Dedifferentiated amniotic fluid mesenchymal stem cell (primary cell): Measurements from ENCODE around the gene ISLR2.

Source experiments
- DNase-seq: peaks from one replicate; pipeline ENCODE4 v3.0.0-alpha.2; 2016; ENCODE audit errors: extremely low spot score

ISLR2 gene

GRCh38 chr15:74176262-74177214, 46.2 kb downstream of the ISLR2 start:
- no peak for DNase-seq

DNA sequence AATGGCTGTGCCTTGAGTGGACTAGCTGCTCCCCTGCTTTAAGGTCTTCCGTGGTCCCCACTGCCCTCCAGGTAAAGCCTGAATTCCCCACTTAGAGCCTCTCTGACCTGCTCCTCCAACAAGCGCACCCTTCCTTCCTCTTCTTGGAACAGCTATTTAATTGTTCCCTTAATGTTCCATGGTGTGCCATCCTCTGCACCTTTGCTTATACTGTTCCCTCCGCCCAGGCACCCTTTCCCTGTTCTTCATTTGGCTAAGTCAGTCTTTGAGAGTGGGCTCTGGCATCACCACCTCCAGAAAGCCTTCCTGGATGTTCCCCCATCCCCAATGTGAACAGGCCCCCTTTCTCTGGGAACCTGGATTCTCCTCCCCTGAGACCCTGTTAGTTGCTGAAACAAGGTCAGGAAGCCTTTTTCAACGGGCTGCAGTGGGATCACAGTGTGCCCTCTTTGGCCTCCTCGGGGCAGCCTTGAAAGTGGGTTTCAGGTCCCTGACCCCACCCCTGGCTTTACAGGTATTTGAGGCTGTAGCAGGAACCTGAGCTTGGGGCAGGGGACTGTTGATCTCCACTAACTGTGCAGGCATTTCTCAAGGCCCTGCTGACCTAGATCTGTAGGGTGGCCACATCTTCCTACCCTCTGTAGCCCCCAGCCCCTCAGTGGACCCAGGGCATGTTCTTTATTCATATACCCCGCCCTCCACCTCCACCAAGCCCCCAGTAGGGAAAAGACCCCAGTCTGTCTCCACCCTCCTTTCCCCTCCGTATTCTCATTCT, 48.1 kb downstream of the ISLR2 start:
- no peak for DNase-seq

DNA sequence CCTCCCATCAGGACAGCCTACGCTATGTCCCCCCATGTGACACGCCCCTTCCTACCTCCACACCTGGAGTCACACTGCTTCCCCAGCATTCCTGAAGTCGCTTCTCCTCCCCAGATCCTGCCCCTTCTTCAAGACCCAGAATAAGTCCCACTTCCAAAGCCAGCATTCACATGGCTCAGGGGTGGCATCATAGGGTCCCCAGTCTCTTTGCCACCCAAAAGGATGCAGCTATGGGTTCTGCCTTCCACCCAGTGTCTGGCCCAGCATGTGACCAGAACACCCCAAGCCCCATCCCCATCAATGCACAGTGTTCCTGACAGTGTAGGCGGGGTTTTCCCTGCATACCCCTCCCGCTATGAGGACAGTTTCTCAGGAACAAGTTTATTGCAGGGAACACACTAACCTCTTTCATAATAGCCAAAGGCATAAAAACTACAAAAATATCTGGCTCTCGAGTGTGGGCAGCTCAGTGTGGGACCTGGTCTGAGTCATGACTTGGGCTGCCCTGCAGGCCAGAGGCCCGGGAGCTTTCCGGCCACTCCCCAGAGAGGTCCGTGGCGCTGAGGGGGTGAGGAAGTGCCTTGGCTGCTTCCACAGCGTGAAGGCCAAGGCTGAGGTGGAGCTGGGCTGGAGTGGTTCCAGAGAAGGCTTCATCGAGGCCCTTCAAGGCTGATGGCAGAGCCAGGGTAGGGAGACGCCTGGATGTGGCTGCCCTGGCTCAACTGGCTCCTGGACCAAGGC, 48.9 kb downstream of the ISLR2 start:
- peak; percentile 83 for DNase-seq

GRCh38 chr15:74179983-74180880, 49.8 kb downstream of the ISLR2 start:
- DNase-seq, result no peak

- DNase-seq, result no peak
Observed at GRCh38 chr15:74180881-74181602, 50.7 kb downstream of the ISLR2 start.

DNA sequence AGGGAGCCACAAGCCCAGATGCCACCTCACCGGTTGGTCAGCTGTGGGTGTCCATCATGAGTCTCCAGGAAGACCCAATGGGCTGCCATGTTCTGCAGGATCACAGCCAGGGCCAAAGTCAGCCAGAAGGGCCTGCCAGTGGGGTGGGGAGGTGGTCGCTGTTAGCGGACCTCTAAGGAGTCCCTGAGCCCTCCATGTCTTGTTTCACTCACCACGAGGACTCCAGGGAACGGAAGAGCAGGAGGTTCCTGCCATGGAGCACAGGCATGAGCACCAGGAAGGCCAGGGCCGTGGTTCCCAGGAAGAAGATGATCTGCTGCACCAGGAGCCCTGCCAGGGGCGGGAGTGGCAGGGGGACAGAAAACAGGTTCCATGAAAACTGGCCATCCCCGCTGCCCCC, 51.7 kb downstream of the ISLR2 start:
- DNase-seq, result no peak

DNA sequence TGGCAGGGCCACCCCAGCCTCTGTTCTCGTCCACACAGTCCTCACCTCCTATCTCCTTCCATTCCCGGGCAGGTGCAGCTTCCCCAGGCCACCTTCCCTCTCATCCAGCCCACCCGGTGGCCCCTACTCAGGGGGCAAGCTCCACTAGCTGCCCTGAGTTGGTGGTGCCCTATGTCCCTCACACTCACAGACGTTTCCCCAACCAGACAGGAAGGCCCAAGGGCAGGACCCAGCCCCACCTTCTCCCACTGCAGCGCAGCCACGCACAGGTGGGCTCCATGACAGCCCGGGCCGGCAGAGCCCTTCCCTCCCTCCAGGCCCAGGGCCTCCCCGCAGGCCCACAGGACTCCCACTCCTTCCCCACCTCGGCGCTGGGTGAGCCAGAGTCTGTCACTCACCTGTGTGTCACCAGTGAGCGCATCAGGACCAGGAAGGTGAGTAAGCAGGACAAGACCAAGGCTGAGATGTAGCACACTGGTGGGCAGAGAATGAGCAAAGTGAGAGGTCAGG, 54.3 kb downstream of the ISLR2 start:
- DNase-seq, result no peak

- no peak for DNase-seq
Observed at GRCh38 chr15:74185710-74186348, 55.4 kb downstream of the ISLR2 start.
